Measurements from ENCODE around the gene CTRL.
"Not testable (repeated sequence)": the region's sequence is repeated elsewhere in the genome, so short reads cannot be mapped to it uniquely, and the experiment has no call there.

The CTRL gene

GRCh38 chr16:67922221-67922620 is 9.4 kb downstream of the CTRL start:
- H2AFZ ChIP-seq (ENCODE audit: low read length, unreplicated experiment): no peak overlapping the region
- H3K36me3 ChIP-seq (ENCODE audit: insufficient read depth, low read length): no peaks in the 10 kb centered on the region
- H3K27ac ChIP-seq (ENCODE audit: low read depth, low read length): no peak overlapping the region
- no peaks in the 10 kb centered on the region for H3K27me3 ChIP-seq (ENCODE audit: insufficient read depth, low read length)
- no peak overlapping the region for H3K4me3 ChIP-seq (ENCODE audit: low read depth, low read length)
- peaks cover 25% of the 10 kb centered on the region for H3K4me1 ChIP-seq (ENCODE audit: control insufficient read depth, insufficient read depth, low read length, unreplicated experiment)
- peaks cover 13% of the 10 kb centered on the region for H3K79me2 ChIP-seq (ENCODE audit: control insufficient read depth, insufficient read depth, low read length, unreplicated experiment)

GRCh38 chr16:67919622-67920221 is 11.9 kb downstream of the CTRL start:
- Histone ChIP-seq H3K4me1 (ENCODE audit: control insufficient read depth, insufficient read depth, low read length, unreplicated experiment) (peaks cover 28% of the 10 kb centered on the region), H3K79me2 (ENCODE audit: control insufficient read depth, insufficient read depth, low read length, unreplicated experiment) (peaks cover 13% of the 10 kb centered on the region), H3K36me3 (ENCODE audit: insufficient read depth, low read length) (no peaks in the 10 kb centered on the region), H3K27ac (ENCODE audit: low read depth, low read length) (no peak overlapping the region), H2AFZ (ENCODE audit: low read length, unreplicated experiment) (no peak overlapping the region), H3K27me3 (ENCODE audit: insufficient read depth, low read length) (no peaks in the 10 kb centered on the region), H3K4me3 (ENCODE audit: low read depth, low read length) (no peak overlapping the region)

GRCh38 chr16:67917852-67918236 is 13.8 kb downstream of the CTRL start:
- Histone ChIP-seq H3K27ac (ENCODE audit: low read depth, low read length) (peak overlapping the region; percentile 65), H3K4me3 (ENCODE audit: low read depth, low read length) (no peak overlapping the region)

GRCh38 chr16:67917140-67917851 is 14.4 kb downstream of the CTRL start:
- no peak overlapping the region for H3K4me3 ChIP-seq (ENCODE audit: low read depth, low read length)
- peaks cover 13% of the 10 kb centered on the region for H3K79me2 ChIP-seq (ENCODE audit: control insufficient read depth, insufficient read depth, low read length, unreplicated experiment)
- H2AFZ ChIP-seq (ENCODE audit: low read length, unreplicated experiment): no peak overlapping the region
- peak overlapping the region; percentile 65 for H3K27ac ChIP-seq (ENCODE audit: low read depth, low read length)
- no peaks in the 10 kb centered on the region for H3K27me3 ChIP-seq (ENCODE audit: insufficient read depth, low read length)
- H3K36me3 ChIP-seq (ENCODE audit: insufficient read depth, low read length): no peaks in the 10 kb centered on the region
- H3K4me1 ChIP-seq (ENCODE audit: control insufficient read depth, insufficient read depth, low read length, unreplicated experiment): peaks cover 28% of the 10 kb centered on the region

More at GRCh38 chr16:67917852-67918236, 13.8 kb downstream of the CTRL start:
- no peaks in the 10 kb centered on the region for H3K36me3 ChIP-seq (ENCODE audit: insufficient read depth, low read length)
- H3K4me1 ChIP-seq (ENCODE audit: control insufficient read depth, insufficient read depth, low read length, unreplicated experiment): peaks cover 28% of the 10 kb centered on the region
- peaks cover 13% of the 10 kb centered on the region for H3K79me2 ChIP-seq (ENCODE audit: control insufficient read depth, insufficient read depth, low read length, unreplicated experiment)
- no peaks in the 10 kb centered on the region for H3K27me3 ChIP-seq (ENCODE audit: insufficient read depth, low read length)
- H2AFZ ChIP-seq (ENCODE audit: low read length, unreplicated experiment): no peak overlapping the region

GRCh38 chr16:67915831-67916723 is 15.6 kb downstream of the CTRL start:
- Histone ChIP-seq H3K36me3 (ENCODE audit: insufficient read depth, low read length) (no peaks in the 10 kb centered on the region), H3K27ac (ENCODE audit: low read depth, low read length) (0 out of 2 replicates have a peak overlapping the region, but pooled peaks have one; percentile 65), H2AFZ (ENCODE audit: low read length, unreplicated experiment) (no peak overlapping the region), H3K4me1 (ENCODE audit: control insufficient read depth, insufficient read depth, low read length, unreplicated experiment) (peaks cover 28% of the 10 kb centered on the region), H3K4me3 (ENCODE audit: low read depth, low read length) (no peak overlapping the region), H3K79me2 (ENCODE audit: control insufficient read depth, insufficient read depth, low read length, unreplicated experiment) (peaks cover 13% of the 10 kb centered on the region), H3K27me3 (ENCODE audit: insufficient read depth, low read length) (no peaks in the 10 kb centered on the region)

GRCh38 chr16:67915496-67915769 is 16.2 kb downstream of the CTRL start:
- Histone ChIP-seq H3K4me1 (ENCODE audit: control insufficient read depth, insufficient read depth, low read length, unreplicated experiment) (peaks cover 28% of the 10 kb centered on the region), H3K79me2 (ENCODE audit: control insufficient read depth, insufficient read depth, low read length, unreplicated experiment) (peaks cover 13% of the 10 kb centered on the region)
- H3K27me3 ChIP-seq (ENCODE audit: insufficient read depth, low read length); H3K36me3 ChIP-seq (ENCODE audit: insufficient read depth, low read length); H3K27ac ChIP-seq (ENCODE audit: low read depth, low read length); H2AFZ ChIP-seq (ENCODE audit: low read length, unreplicated experiment); H3K4me3 ChIP-seq (ENCODE audit: low read depth, low read length): not testable (repeated sequence)

GRCh38 chr16:67914758-67915495 is 16.7 kb downstream of the CTRL start:
- H3K79me2 ChIP-seq (ENCODE audit: control insufficient read depth, insufficient read depth, low read length, unreplicated experiment): peaks cover 13% of the 10 kb centered on the region
- H3K36me3 ChIP-seq (ENCODE audit: insufficient read depth, low read length): no peaks in the 10 kb centered on the region
- H3K27me3 ChIP-seq (ENCODE audit: insufficient read depth, low read length): no peaks in the 10 kb centered on the region
- H2AFZ ChIP-seq (ENCODE audit: low read length, unreplicated experiment): no peak overlapping the region
- no peak overlapping the region for H3K27ac ChIP-seq (ENCODE audit: low read depth, low read length)
- H3K4me3 ChIP-seq (ENCODE audit: low read depth, low read length): no peak overlapping the region
- peaks cover 28% of the 10 kb centered on the region for H3K4me1 ChIP-seq (ENCODE audit: control insufficient read depth, insufficient read depth, low read length, unreplicated experiment)

GRCh38 chr16:67910158-67910557 is 21.5 kb downstream of the CTRL start:
- no peaks in the 10 kb centered on the region for H3K79me2 ChIP-seq (ENCODE audit: control insufficient read depth, insufficient read depth, low read length, unreplicated experiment)
- H3K4me3 ChIP-seq (ENCODE audit: low read depth, low read length): no peak overlapping the region
- H2AFZ ChIP-seq (ENCODE audit: low read length, unreplicated experiment): no peak overlapping the region
- no peak overlapping the region for H3K27ac ChIP-seq (ENCODE audit: low read depth, low read length)
- no peaks in the 10 kb centered on the region for H3K4me1 ChIP-seq (ENCODE audit: control insufficient read depth, insufficient read depth, low read length, unreplicated experiment)
- H3K36me3 ChIP-seq (ENCODE audit: insufficient read depth, low read length): 0 out of 2 replicates have a peak, but pooled peaks cover 5% of the 10 kb centered on the region
- H3K27me3 ChIP-seq (ENCODE audit: insufficient read depth, low read length): no peaks in the 10 kb centered on the region

GRCh38 chr16:67909056-67909742 is 22.5 kb downstream of the CTRL start:
- Histone ChIP-seq H2AFZ (ENCODE audit: low read length, unreplicated experiment) (no peak overlapping the region), H3K4me3 (ENCODE audit: low read depth, low read length) (no peak overlapping the region), H3K27ac (ENCODE audit: low read depth, low read length) (no peak overlapping the region), H3K4me1 (ENCODE audit: control insufficient read depth, insufficient read depth, low read length, unreplicated experiment) (no peaks in the 10 kb centered on the region), H3K79me2 (ENCODE audit: control insufficient read depth, insufficient read depth, low read length, unreplicated experiment) (no peaks in the 10 kb centered on the region), H3K36me3 (ENCODE audit: insufficient read depth, low read length) (0 out of 2 replicates have a peak, but pooled peaks cover 5% of the 10 kb centered on the region), H3K27me3 (ENCODE audit: insufficient read depth, low read length) (no peaks in the 10 kb centered on the region)

Measured in ACC112 (cell line).